ENCODE measurements around the gene SLITRK5.

The SLITRK5 gene

GRCh38 chr13:87678372-87678752, 7.2 kb downstream of the SLITRK5 start:
- TF ChIP-seq GATA3 (IDR thresholded peaks at IDR 0.05; ENCODE audit: low read depth, low read length) (no peak), GATA2 (IDR thresholded peaks at IDR 0.05; ENCODE audit: low read depth, low read length) (no peak)

DNA sequence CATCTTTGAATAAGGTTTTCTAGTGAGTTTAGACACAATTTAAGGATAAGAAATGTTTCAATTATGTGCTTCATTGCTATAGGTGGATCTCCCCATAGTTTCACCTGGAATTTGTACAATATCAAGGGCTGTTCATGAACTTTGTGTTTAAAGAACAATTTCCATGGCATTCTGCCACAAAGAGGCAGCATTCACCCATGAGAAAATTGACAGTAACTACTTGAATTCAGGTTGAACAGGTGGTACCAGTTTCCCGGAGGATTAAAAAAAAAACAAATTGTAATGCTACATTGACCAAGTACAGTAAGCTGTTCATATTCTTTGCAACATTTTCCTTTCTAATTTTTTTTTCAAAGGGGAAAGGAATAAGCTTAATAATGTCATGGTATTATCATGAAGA, 9.1 kb downstream of the SLITRK5 start:
- TF ChIP-seq GATA3 (IDR thresholded peaks at IDR 0.05; ENCODE audit: low read depth, low read length) (no peak), GATA2 (IDR thresholded peaks at IDR 0.05; ENCODE audit: low read depth, low read length) (no peak)

DNA sequence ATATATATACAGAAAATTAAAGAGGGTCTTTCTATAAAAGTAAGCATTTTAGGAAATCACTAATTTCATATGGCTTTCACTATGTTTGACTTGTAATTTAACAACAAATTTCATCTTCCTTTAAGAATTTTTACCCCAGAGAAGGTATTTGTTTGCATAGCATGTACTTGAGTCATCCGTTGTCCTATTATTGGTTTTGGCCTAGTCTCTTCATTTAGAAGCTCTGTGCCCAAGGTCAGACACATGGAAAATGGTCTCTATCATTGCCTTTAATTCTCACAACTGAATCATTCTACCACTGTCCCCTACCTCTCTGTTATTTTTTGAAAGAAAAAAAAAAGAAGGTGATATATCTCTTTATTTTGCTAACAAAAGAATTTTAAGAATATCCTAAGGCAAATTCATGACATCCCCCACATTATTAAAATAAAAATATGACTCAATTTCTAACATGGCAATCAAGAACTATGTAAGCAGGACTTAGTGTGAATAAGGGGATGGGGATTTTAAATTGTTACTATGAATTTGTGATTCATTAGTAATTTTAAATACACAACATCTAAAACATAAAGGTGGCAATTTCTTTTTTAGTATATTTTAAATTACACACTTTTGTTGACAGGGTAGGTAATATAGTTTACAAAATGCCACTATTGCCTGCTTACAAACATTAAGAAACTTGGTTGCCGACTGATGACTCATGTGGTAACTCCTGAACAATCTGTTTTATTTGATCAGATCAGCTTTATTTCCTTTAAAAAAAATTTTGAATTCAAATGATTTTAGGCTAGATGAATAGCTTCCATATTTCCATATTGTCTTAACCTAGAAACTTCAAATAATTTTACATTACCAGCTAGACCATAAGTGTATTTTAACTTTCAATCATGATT, 13.9 kb downstream of the SLITRK5 start:
- TF ChIP-seq GATA3 (IDR thresholded peaks at IDR 0.05; ENCODE audit: low read depth, low read length) (no peak), GATA2 (IDR thresholded peaks at IDR 0.05; ENCODE audit: low read depth, low read length) (no peak)

- TF ChIP-seq GATA3 (IDR thresholded peaks at IDR 0.05; ENCODE audit: low read depth, low read length) (no peak), GATA2 (IDR thresholded peaks at IDR 0.05; ENCODE audit: low read depth, low read length) (no peak)
These were observed 25.3 kb downstream of the SLITRK5 start for GRCh38 chr13:87696458-87696857.

- TF ChIP-seq GATA2 (IDR thresholded peaks at IDR 0.05; ENCODE audit: low read depth, low read length), result no peak
- no peak for TF ChIP-seq GATA3 (IDR thresholded peaks at IDR 0.05; ENCODE audit: low read depth, low read length)
These were observed 27.1 kb downstream of the SLITRK5 start for GRCh38 chr13:87698268-87698667.

- no peak for TF ChIP-seq GATA3 (IDR thresholded peaks at IDR 0.05; ENCODE audit: low read depth, low read length)
- TF ChIP-seq GATA2 (IDR thresholded peaks at IDR 0.05; ENCODE audit: low read depth, low read length), result no peak
These were observed 38.8 kb downstream of the SLITRK5 start for GRCh38 chr13:87709947-87710346.

DNA sequence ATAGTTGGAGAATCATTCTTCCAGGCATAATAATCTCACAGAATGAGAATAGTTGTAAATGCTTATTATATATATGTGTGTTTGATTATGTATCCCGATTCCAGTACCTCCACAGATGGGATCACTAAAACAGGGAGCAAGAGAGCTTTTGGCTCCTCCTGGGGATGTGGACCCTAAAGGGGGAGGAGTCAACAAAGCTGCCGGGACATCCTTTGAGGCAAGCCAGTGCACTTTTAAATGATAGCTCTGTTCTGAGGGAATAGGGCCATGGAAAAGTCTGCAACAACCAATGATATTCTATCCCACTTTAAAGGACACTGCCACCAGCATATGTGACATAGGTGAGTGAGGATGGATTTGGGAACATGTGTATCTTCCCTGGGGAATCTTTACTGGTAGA, 40.8 kb downstream of the SLITRK5 start:
- TF ChIP-seq GATA2 (IDR thresholded peaks at IDR 0.05; ENCODE audit: low read depth, low read length) (no peak), GATA3 (IDR thresholded peaks at IDR 0.05; ENCODE audit: low read depth, low read length) (no peak)
